Neural crest cell (in vitro differentiated cells): ENCODE results near the gene IZUMO4. TPM values are rescaled to one million over a fixed set of nuclear protein-coding genes. Genes with fewer than 3 reads are reported as not detected.

ENCODE experiments used
- DNase-seq: peaks from one replicate; pipeline ENCODE4 v3.0.0; 2021; ENCODE audit warnings: low read depth, mixed read lengths, low spot score
- H3K27ac Mint-ChIP-seq: one replicate; pipeline ENCODE4 v1.8.0; 2021; ENCODE audit warnings: mild to moderate bottlenecking, mixed read lengths; ENCODE audit not compliant: unreplicated experiment
- H3K27me3 Mint-ChIP-seq: 2 replicates; pipeline ENCODE4 v1.8.0; 2021; ENCODE audit warnings: low read depth, mild to moderate bottlenecking, mixed read lengths
- H3K36me3 Mint-ChIP-seq: 2 replicates; pipeline ENCODE4 v1.8.0; 2021; ENCODE audit warnings: low read depth, mild to moderate bottlenecking, mixed read lengths
- H3K4me1 Mint-ChIP-seq: 2 replicates; pipeline ENCODE4 v1.8.0; 2021; ENCODE audit warnings: mixed read lengths
- H3K4me3 Mint-ChIP-seq: one replicate; pipeline ENCODE4 v1.8.0; 2021; ENCODE audit warnings: mild to moderate bottlenecking, mixed read lengths
- H3K9me3 Mint-ChIP-seq: 2 replicates; pipeline ENCODE4 v1.8.0; 2021; ENCODE audit warnings: mixed read lengths
- CTCF ChIP-seq: fragments of 200-600 bp; sonication (generic); conservative IDR thresholded peaks from 2 replicates; pipeline ENCODE4 v1.5.0; 2021; ENCODE audit warnings: antibody characterized with exemption, mild to moderate bottlenecking
- total RNA-seq: library from RNA; stranded (reverse); gene quantifications from 2 replicates; pipeline ENCODE4 v1.2.1, GENCODE V29; 2021

The IZUMO4 gene
- total RNA-seq, 1 donor from 2014 or later, result 5.6 TPM

- Mint-ChIP-seq H3K4me1 (no peaks in the 10 kb centered on the region), H3K27me3 (no peaks in the 10 kb centered on the region), H3K27ac (no peak overlapping the region), H3K4me3 (no peak overlapping the region), H3K9me3 (no peaks in the 10 kb centered on the region), H3K36me3 (peaks cover 5% of the 10 kb centered on the region)
- no peak for TF ChIP-seq CTCF
- no peak for DNase-seq
Measured at GRCh38 chr19:2077398-2077797, 19.3 kb upstream of the IZUMO4 start.

- Mint-ChIP-seq H3K4me3 (no peak overlapping the region), H3K27ac (no peak overlapping the region), H3K36me3 (peaks cover 3% of the 10 kb centered on the region), H3K27me3 (no peaks in the 10 kb centered on the region), H3K9me3 (no peaks in the 10 kb centered on the region), H3K4me1 (no peaks in the 10 kb centered on the region)
- no peak for DNase-seq
- TF ChIP-seq CTCF, result no peak
Measured at GRCh38 chr19:2077833-2078619, 18.7 kb upstream of the IZUMO4 start.

GRCh38 chr19:2079076-2079864 is 17.4 kb upstream of the IZUMO4 start:
- TF ChIP-seq CTCF, result no peak
- Mint-ChIP-seq H3K27ac (no peak overlapping the region), H3K9me3 (no peaks in the 10 kb centered on the region), H3K4me3 (no peak overlapping the region), H3K36me3 (no peaks in the 10 kb centered on the region), H3K27me3 (no peaks in the 10 kb centered on the region), H3K4me1 (no peaks in the 10 kb centered on the region)
- no peak for DNase-seq

GRCh38 chr19:2079865-2080301 is 16.8 kb upstream of the IZUMO4 start:
- Mint-ChIP-seq H3K4me3 (no peak overlapping the region), H3K27me3 (no peaks in the 10 kb centered on the region), H3K9me3 (no peaks in the 10 kb centered on the region), H3K27ac (no peak overlapping the region), H3K36me3 (no peaks in the 10 kb centered on the region), H3K4me1 (no peaks in the 10 kb centered on the region)
- DNase-seq, result no peak
- no peak for TF ChIP-seq CTCF

GRCh38 chr19:2080336-2080988 is 16.3 kb upstream of the IZUMO4 start:
- Mint-ChIP-seq H3K36me3 (no peaks in the 10 kb centered on the region), H3K27ac (peak overlapping the region; percentile 27), H3K4me1 (peaks cover 5% of the 10 kb centered on the region), H3K9me3 (no peaks in the 10 kb centered on the region), H3K27me3 (no peaks in the 10 kb centered on the region), H3K4me3 (no peak overlapping the region)
- TF ChIP-seq CTCF, result no peak
- no peak for DNase-seq
